Thoracic aorta endothelial cell (primary cell): ENCODE data around the gene ATM. TPM values are rescaled to one million over a fixed set of nuclear protein-coding genes. Genes with fewer than 3 reads are reported as not detected.

Source experiments
- small RNA-seq: library from RNA; depleted of rRNA; stranded (forward); fragments of <200 nt; gene quantifications from one replicate; pipeline ENCODE3, GENCODE V24; 2012
- total RNA-seq: library from RNA; depleted of rRNA; stranded (reverse); fragments of >200 nt; gene quantifications from 2 replicates; pipeline ENCODE4 v1.2.3, GENCODE V29; 2012

ATM gene, protein sequence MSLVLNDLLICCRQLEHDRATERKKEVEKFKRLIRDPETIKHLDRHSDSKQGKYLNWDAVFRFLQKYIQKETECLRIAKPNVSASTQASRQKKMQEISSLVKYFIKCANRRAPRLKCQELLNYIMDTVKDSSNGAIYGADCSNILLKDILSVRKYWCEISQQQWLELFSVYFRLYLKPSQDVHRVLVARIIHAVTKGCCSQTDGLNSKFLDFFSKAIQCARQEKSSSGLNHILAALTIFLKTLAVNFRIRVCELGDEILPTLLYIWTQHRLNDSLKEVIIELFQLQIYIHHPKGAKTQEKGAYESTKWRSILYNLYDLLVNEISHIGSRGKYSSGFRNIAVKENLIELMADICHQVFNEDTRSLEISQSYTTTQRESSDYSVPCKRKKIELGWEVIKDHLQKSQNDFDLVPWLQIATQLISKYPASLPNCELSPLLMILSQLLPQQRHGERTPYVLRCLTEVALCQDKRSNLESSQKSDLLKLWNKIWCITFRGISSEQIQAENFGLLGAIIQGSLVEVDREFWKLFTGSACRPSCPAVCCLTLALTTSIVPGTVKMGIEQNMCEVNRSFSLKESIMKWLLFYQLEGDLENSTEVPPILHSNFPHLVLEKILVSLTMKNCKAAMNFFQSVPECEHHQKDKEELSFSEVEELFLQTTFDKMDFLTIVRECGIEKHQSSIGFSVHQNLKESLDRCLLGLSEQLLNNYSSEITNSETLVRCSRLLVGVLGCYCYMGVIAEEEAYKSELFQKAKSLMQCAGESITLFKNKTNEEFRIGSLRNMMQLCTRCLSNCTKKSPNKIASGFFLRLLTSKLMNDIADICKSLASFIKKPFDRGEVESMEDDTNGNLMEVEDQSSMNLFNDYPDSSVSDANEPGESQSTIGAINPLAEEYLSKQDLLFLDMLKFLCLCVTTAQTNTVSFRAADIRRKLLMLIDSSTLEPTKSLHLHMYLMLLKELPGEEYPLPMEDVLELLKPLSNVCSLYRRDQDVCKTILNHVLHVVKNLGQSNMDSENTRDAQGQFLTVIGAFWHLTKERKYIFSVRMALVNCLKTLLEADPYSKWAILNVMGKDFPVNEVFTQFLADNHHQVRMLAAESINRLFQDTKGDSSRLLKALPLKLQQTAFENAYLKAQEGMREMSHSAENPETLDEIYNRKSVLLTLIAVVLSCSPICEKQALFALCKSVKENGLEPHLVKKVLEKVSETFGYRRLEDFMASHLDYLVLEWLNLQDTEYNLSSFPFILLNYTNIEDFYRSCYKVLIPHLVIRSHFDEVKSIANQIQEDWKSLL (N-terminal part only)
- 103 and 148 TPM in 2 replicates for total RNA-seq

DNA sequence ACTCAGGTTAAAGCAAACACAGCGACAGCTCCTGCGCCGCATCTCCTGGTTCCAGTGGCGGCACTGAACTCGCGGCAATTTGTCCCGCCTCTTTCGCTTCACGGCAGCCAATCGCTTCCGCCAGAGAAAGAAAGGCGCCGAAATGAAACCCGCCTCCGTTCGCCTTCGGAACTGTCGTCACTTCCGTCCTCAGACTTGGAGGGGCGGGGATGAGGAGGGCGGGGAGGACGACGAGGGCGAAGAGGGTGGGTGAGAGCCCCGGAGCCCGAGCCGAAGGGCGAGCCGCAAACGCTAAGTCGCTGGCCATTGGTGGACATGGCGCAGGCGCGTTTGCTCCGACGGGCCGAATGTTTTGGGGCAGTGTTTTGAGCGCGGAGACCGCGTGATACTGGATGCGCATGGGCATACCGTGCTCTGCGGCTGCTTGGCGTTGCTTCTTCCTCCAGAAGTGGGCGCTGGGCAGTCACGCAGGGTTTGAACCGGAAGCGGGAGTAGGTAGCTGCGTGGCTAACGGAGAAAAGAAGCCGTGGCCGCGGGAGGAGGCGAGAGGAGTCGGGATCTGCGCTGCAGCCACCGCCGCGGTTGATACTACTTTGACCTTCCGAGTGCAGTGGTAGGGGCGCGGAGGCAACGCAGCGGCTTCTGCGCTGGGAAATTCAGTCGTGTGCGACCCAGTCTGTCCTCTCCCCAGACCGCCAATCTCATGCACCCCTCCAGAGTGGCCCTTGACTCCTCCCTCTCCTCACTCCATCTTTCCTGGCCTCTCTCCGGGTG lies at the start of gene ATM, which contains the start of gene NPAT:
Gene ATM, plus strand, starts transcription at position 494 of the 774 bp plus-strand sequence. CDS start 4,558 bp downstream, outside the sequence.
Gene NPAT, minus strand, starts transcription at position 65 of the 774 bp plus-strand sequence. CDS start 102 bp downstream, outside the sequence.

Small RNA genes within 50 kb of the gene (small RNA-seq; reads per million reads assigned to genes)
- not detected for gene RF00019

Other genes starting within 250 kb of the ATM start
- gene CUL5, start 214.2 kb upstream of the ATM start, total RNA-seq, result 63.8 and 65.5 TPM in 2 replicates
- gene ACAT1, start 101.5 kb upstream of the ATM start, total RNA-seq, result 88.6 and 91.5 TPM in 2 replicates
- 29.0 and 34.8 TPM in 2 replicates for gene NPAT, start 429 bp upstream of the ATM start, total RNA-seq
- gene C11orf65, start 244.5 kb downstream of the ATM start, total RNA-seq, result 0.14 TPM in 1 of 2 replicates, not detected in the other